ENCODE results near the gene NINJ2. TPM values are rescaled to one million over a fixed set of nuclear protein-coding genes. Genes with fewer than 3 reads are reported as not detected.

NINJ2 gene
- total RNA-seq, 1 experiment from 2014 or later, result 0.24 TPM

DNA sequence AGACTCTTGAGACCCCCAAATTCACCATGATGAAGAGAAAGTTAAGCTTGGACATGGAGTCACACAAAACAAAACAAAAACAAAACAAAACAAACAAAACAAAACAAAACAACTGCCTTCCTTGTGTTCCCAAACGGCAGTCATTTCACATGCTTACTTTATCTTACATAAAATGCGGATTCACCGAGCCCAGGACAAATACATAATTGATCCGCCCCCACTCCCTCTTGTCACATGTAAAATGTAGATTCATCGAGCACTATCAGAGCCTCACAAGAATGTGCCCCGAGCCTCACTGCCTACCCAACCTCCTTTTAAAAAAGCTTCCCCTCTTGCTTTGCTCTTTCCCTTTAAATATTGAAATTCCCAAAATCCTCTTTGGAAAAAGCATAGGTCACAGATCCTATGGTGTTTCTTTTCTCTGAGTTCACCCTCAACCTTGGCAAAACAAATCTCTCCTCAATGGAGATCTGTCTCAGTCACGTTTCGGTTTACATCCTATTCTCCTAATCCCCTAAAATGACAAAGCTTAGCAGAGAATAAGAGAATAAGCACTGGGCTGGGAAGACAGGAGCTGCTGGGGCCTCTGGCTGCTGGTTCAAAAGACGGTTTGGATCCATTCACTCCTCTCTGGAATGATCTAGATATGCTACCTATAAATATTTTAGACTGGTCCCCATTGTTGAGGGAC lies 83.7 kb downstream of the NINJ2 start:
- H3T11ph ChIP-seq (ENCODE audit: low read length), result no peak overlapping the region
- Mint-ChIP-seq H3K9me3 (peaks cover under 1 to 3% of the 10 kb centered on the region in 2 experiments; a peak in 2 of 5 replicates), H3K36me3 (ENCODE audit: insufficient read depth in 1 of 3, low read depth in 3 of 3) (no peaks in the 10 kb centered on the region; a peak in 1 of 7 replicates), H3K27ac (peak overlapping the region in 1 of 3 experiments; percentile 96; a peak in 2 of 7 replicates), H3K4me1 (peaks cover 24 to 40% of the 10 kb centered on the region in 2 experiments), H3K27me3 (ENCODE audit: low read depth) (peaks cover 10% of the 10 kb centered on the region), H3K4me3 (peak overlapping the region in 1 of 2 experiments; percentile 25; a peak in 1 of 5 replicates)
- H3K9me3 ChIP-seq (ENCODE audit: control insufficient read depth, low read depth, low read length), result no peaks in the 10 kb centered on the region
- no peak overlapping the region for H2AK5ac ChIP-seq (ENCODE audit: insufficient read length, low read length)
- no peak overlapping the region for H3K9ac ChIP-seq (ENCODE audit: extremely low read depth, insufficient read length, low read length)
- no peaks in the 10 kb centered on the region for H3K79me1 ChIP-seq (ENCODE audit: insufficient read depth, low read depth, low read length, poor library complexity, severe bottlenecking)
- no peak overlapping the region for H4K8ac ChIP-seq (replicated peaks; ENCODE audit: insufficient read length, low read depth, low read length)
- H2AFZ ChIP-seq (ENCODE audit: low read length), result no peak overlapping the region
- H3K14ac ChIP-seq (ENCODE audit: insufficient read depth, low read length), result no peak overlapping the region
- H3K4me1 ChIP-seq (ENCODE audit: insufficient read depth, low read length), result peaks cover 2% of the 10 kb centered on the region; the same call in 1 of the 2 replicates
- H3K23me2 ChIP-seq (ENCODE audit: insufficient read length, low read depth, low read length, poor library complexity, severe bottlenecking), result no peaks in the 10 kb centered on the region
- no peak overlapping the region for H3K4me2 ChIP-seq (ENCODE audit: insufficient read depth, insufficient read length, low read length)
- no peak overlapping the region for H2BK12ac ChIP-seq (ENCODE audit: insufficient read length, low read depth, low read length)
- no peak overlapping the region for H4K5ac ChIP-seq (ENCODE audit: insufficient read length, low read depth, low read length)
- H2BK20ac ChIP-seq (ENCODE audit: low read depth, low read length, poor library complexity, severe bottlenecking), result no peak overlapping the region
- H3K27ac ChIP-seq (ENCODE audit: insufficient read length, low read depth, low read length), result no peak overlapping the region
- no peak overlapping the region for H3K18ac ChIP-seq (ENCODE audit: insufficient read length, low read depth, low read length)
- H3K56ac ChIP-seq (ENCODE audit: insufficient read length, low read depth, low read length), result no peak overlapping the region
- TF ChIP-seq, protein P1, sequence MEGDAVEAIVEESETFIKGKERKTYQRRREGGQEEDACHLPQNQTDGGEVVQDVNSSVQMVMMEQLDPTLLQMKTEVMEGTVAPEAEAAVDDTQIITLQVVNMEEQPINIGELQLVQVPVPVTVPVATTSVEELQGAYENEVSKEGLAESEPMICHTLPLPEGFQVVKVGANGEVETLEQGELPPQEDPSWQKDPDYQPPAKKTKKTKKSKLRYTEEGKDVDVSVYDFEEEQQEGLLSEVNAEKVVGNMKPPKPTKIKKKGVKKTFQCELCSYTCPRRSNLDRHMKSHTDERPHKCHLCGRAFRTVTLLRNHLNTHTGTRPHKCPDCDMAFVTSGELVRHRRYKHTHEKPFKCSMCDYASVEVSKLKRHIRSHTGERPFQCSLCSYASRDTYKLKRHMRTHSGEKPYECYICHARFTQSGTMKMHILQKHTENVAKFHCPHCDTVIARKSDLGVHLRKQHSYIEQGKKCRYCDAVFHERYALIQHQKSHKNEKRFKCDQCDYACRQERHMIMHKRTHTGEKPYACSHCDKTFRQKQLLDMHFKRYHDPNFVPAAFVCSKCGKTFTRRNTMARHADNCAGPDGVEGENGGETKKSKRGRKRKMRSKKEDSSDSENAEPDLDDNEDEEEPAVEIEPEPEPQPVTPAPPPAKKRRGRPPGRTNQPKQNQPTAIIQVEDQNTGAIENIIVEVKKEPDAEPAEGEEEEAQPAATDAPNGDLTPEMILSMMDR (conservative IDR thresholded peaks at IDR 0.05), result no peak
- H2BK5ac ChIP-seq (ENCODE audit: insufficient read length, low read length), result no peak overlapping the region
- no peak for DNase-seq
- no peak overlapping the region for H4K91ac ChIP-seq (ENCODE audit: insufficient read length, low read depth, low read length)
- no peaks in the 10 kb centered on the region for H3K79me2 ChIP-seq (ENCODE audit: insufficient read depth, low read length)
- no peak overlapping the region for H2BK15ac ChIP-seq (ENCODE audit: low read depth, low read length)
- no peak overlapping the region for H3K23ac ChIP-seq (ENCODE audit: insufficient read length, low read depth, low read length)
- no peak overlapping the region for H2BK120ac ChIP-seq (ENCODE audit: low read depth, low read length, poor library complexity, severe bottlenecking)
- H4K20me1 ChIP-seq (ENCODE audit: control insufficient read depth, insufficient read depth, insufficient read length), result no peaks in the 10 kb centered on the region
- no peaks in the 10 kb centered on the region for H3K27me3 ChIP-seq (ENCODE audit: insufficient read depth, low read length)
- H3K4ac ChIP-seq (ENCODE audit: low read depth, low read length), result no peak overlapping the region
- no CpG with 5 or more reads among the region's 9 CpGs for WGBS (ENCODE audit: extremely low coverage, insufficient read length, low lambda C conversion rate)

All from H9 (cell line).